HEK293 (cell line): ENCODE results near the gene LONP2.

Experiments used
- CTCF ChIA-PET: fragments of 350-600 bp; formaldehyde crosslinking; extraction: SDS; loops from one replicate; lab custom pipeline; 2021; ENCODE audit warnings: antibody characterized with exemption; lab: Yijun Ruan, JAX
- POLR2A ChIA-PET: fragments of 300-600 bp; formaldehyde crosslinking; extraction: SDS; loops from one replicate; lab custom pipeline; 2020; ENCODE audit warnings: antibody characterized with exemption, inconsistent platforms; lab: Yijun Ruan, JAX
- H3K27ac ChIP-seq: fragments of 200-500 bp; sonication (Bioruptor generic); 2 replicates; pipeline ENCODE4 v1.5.1; 2014; ENCODE audit warnings: low read depth, low read length, control low read depth, inconsistent platforms; ENCODE audit errors: extremely low read depth
- H3K36me3 ChIP-seq, 2 experiments: fragments of 200-500 bp in 1 of 2; sonication (Bioruptor generic) in 1 of 2; 1 replicate in 1 of 2; 2 replicates in 1 of 2; pipeline ENCODE4 v1.5.1; 2014 to 2017; ENCODE audit warnings: inconsistent platforms in 2 of 2, low read length in 2 of 2; ENCODE audit not compliant: control insufficient read depth in 2 of 2, insufficient read depth in 1 of 2
- H3K4me1 ChIP-seq: fragments of 200-500 bp; sonication (Bioruptor generic); 2 replicates; pipeline ENCODE4 v1.5.1; 2014; ENCODE audit warnings: mild to moderate bottlenecking, low read length, inconsistent platforms; ENCODE audit not compliant: control insufficient read depth, insufficient read depth
- H3K4me3 ChIP-seq: 2 replicates; pipeline ENCODE4 v1.5.1; 2011; ENCODE audit warnings: low read depth, mild to moderate bottlenecking, control low read depth, low read length, moderate library complexity
- H3K9me3 ChIP-seq: fragments of 200-500 bp; sonication (Bioruptor generic); 2 replicates; pipeline ENCODE4 v1.5.1; 2014; ENCODE audit warnings: low read depth, low read length, inconsistent platforms; ENCODE audit not compliant: control insufficient read depth, insufficient read depth
- BCL11B ChIP-seq: fragments of 450-650 bp; formaldehyde crosslinking; IDR thresholded peaks from 2 replicates; pipeline ENCODE4 v1.5.1; 2016; ENCODE audit warnings: low read depth, missing biosample characterization, missing genetic modification characterization
- CTCF ChIP-seq: fragments of 450-650 bp; formaldehyde crosslinking; IDR thresholded peaks from 2 replicates; pipeline ENCODE4 v1.5.1; 2016; ENCODE audit warnings: missing biosample characterization, missing genetic modification characterization
- GLIS1 ChIP-seq: fragments of 450-650 bp; formaldehyde crosslinking; IDR thresholded peaks from 2 replicates; pipeline ENCODE4 v1.5.1; 2016; ENCODE audit warnings: missing biosample characterization, missing genetic modification characterization
- GLIS2 ChIP-seq: fragments of 450-650 bp; formaldehyde crosslinking; IDR thresholded peaks from 2 replicates; pipeline ENCODE4 v1.5.1; 2016; ENCODE audit warnings: missing biosample characterization, missing genetic modification characterization
- IKZF3 ChIP-seq: fragments of 450-650 bp; IDR thresholded peaks from 2 replicates; pipeline ENCODE4 v1.5.0; 2018; ENCODE audit warnings: missing biosample characterization, mild to moderate bottlenecking, missing genetic modification characterization, moderate library complexity
- KLF1 ChIP-seq: fragments of 450-650 bp; formaldehyde crosslinking; IDR thresholded peaks from 2 replicates; pipeline ENCODE4 v1.5.1; 2016; ENCODE audit warnings: missing biosample characterization, missing genetic modification characterization
- KLF9 ChIP-seq: fragments of 450-650 bp; formaldehyde crosslinking; IDR thresholded peaks from 2 replicates; pipeline ENCODE4 v1.5.1; 2016; ENCODE audit warnings: missing biosample characterization, missing genetic modification characterization, low read depth
- OSR2 ChIP-seq: fragments of 450-650 bp; formaldehyde crosslinking; IDR thresholded peaks from 2 replicates; pipeline ENCODE4 v1.5.1; 2016; ENCODE audit warnings: missing biosample characterization, missing genetic modification characterization
- SP3 ChIP-seq: fragments of 450-650 bp; formaldehyde crosslinking; IDR thresholded peaks from 2 replicates; pipeline ENCODE4 v1.5.1; 2016; ENCODE audit warnings: missing biosample characterization, missing genetic modification characterization
- SP7 ChIP-seq: fragments of 450-650 bp; formaldehyde crosslinking; IDR thresholded peaks from 2 replicates; pipeline ENCODE4 v1.5.1; 2016; ENCODE audit warnings: missing biosample characterization, missing genetic modification characterization
- TCF7L2 ChIP-seq: IDR thresholded peaks from 2 replicates; pipeline ENCODE4 v1.6.1; 2011; ENCODE audit warnings: low read depth, mild to moderate bottlenecking, inconsistent platforms, low read length, moderate library complexity, borderline replicate concordance
- ZBTB1 ChIP-seq: fragments of 450-650 bp; formaldehyde crosslinking; IDR thresholded peaks from 2 replicates; pipeline ENCODE4 v1.5.1; 2016; ENCODE audit warnings: missing biosample characterization, missing genetic modification characterization
- ZBTB48 ChIP-seq: fragments of 450-650 bp; formaldehyde crosslinking; IDR thresholded peaks from 2 replicates; pipeline ENCODE4 v1.5.1; 2016; ENCODE audit warnings: missing biosample characterization, missing genetic modification characterization
- ZFHX2 ChIP-seq: fragments of 450-650 bp; formaldehyde crosslinking; conservative IDR thresholded peaks from 2 replicates; pipeline ENCODE4 v1.5.1; 2016; ENCODE audit warnings: missing biosample characterization, missing genetic modification characterization
- ZIC2 ChIP-seq: fragments of 450-650 bp; formaldehyde crosslinking; IDR thresholded peaks from 2 replicates; pipeline ENCODE4 v1.5.1; 2016; ENCODE audit warnings: missing biosample characterization, missing genetic modification characterization
- ZNF175 ChIP-seq: fragments of 450-650 bp; formaldehyde crosslinking; IDR thresholded peaks from 2 replicates; pipeline ENCODE4 v1.5.1; 2016; ENCODE audit warnings: missing biosample characterization, missing genetic modification characterization
- ZNF211 ChIP-seq: fragments of 450-650 bp; formaldehyde crosslinking; IDR thresholded peaks from 2 replicates; pipeline ENCODE4 v1.5.1; 2016; ENCODE audit warnings: low read depth, missing biosample characterization, missing genetic modification characterization
- ZNF292 ChIP-seq: fragments of 450-650 bp; formaldehyde crosslinking; IDR thresholded peaks from 2 replicates; pipeline ENCODE4 v1.5.1; 2016; ENCODE audit warnings: low read depth, missing biosample characterization, missing genetic modification characterization, borderline replicate concordance
- ZNF335 ChIP-seq: fragments of 450-650 bp; formaldehyde crosslinking; conservative IDR thresholded peaks from 2 replicates; pipeline ENCODE4 v1.5.1; 2016; ENCODE audit warnings: missing biosample characterization, missing genetic modification characterization
- ZNF394 ChIP-seq: fragments of 450-650 bp; formaldehyde crosslinking; IDR thresholded peaks from 2 replicates; pipeline ENCODE4 v1.5.1; 2016; ENCODE audit warnings: missing biosample characterization, missing genetic modification characterization, mild to moderate bottlenecking, moderate library complexity, borderline replicate concordance
- ZNF398 ChIP-seq: fragments of 450-650 bp; formaldehyde crosslinking; IDR thresholded peaks from 2 replicates; pipeline ENCODE4 v1.5.1; 2017; ENCODE audit warnings: missing biosample characterization, missing genetic modification characterization
- ZNF510 ChIP-seq: fragments of 450-650 bp; formaldehyde crosslinking; IDR thresholded peaks from 2 replicates; pipeline ENCODE4 v1.5.1; 2018; ENCODE audit warnings: mild to moderate bottlenecking, missing genetic modification characterization, missing biosample characterization; ENCODE audit not compliant: insufficient replicate concordance
- ZNF561 ChIP-seq: fragments of 450-650 bp; IDR thresholded peaks from 2 replicates; pipeline ENCODE4 v1.5.1; 2018; ENCODE audit warnings: missing biosample characterization, missing genetic modification characterization, borderline replicate concordance
- ZNF645 ChIP-seq: fragments of 450-650 bp; formaldehyde crosslinking; IDR thresholded peaks from 2 replicates; pipeline ENCODE4; 2016; ENCODE audit warnings: missing biosample characterization, missing genetic modification characterization
- ZXDB ChIP-seq: fragments of 450-650 bp; formaldehyde crosslinking; IDR thresholded peaks from 2 replicates; pipeline ENCODE4 v1.5.1; 2016; ENCODE audit warnings: missing biosample characterization, missing genetic modification characterization
- TF ChIP-seq, protein P1 (sequence below): fragments of 450-650 bp; formaldehyde crosslinking; IDR thresholded peaks from 2 replicates; pipeline ENCODE4 v1.5.1; 2016; ENCODE audit warnings: missing biosample characterization, missing genetic modification characterization
- TF ChIP-seq, protein P2 (sequence below): fragments of 450-650 bp; formaldehyde crosslinking; IDR thresholded peaks from 2 replicates; pipeline ENCODE4 v1.5.1; 2016; ENCODE audit warnings: missing biosample characterization, missing genetic modification characterization

The LONP2 gene

DNA sequence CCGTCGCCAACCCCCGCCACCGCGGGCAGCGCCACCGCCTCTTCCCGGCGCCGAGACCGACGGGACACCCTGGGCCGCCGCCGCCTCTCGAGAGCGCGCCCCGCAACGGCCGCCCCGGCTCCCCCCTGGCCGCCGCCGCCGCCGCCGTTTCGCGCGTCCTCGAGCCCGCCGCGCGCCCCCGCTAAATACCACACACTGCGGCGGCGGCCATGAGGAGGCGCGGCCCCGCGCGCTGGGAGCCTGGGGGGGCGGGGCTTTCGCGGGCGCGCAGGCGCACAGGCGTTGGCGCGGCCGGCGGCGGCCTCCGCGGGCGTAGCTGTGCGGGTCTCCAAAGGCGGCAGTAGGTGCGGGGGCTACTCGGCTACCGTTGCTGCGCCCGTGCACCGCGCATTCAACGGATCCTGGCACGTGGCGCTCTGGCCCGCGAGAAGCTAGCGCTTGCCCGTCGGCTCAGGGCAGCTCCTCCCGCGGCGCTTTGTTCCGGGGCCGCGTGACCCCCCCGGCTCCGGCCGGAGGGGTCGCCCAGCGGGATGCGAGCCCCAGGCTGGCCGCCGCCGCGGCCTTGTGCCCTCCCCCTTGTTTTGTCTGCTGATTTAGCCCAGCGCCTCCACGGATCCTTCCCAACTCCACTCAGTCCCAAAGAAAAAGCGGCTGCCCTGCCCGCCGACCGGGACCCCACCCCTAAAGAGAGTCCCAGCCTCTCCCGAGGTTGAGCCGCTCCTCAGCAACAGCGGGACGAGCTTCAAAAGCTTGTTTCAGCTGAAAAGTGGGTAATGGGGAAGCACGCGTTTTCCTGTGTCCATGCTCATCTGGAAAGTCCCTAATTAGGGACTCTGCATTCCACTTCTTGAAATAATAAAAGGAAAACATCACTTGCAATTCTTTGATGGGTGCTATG, 141.4 kb downstream of the LONP2 start, which contains the start of gene SIAH1:
SIAH1 (minus strand) TSS at position 161 of the 898 bp plus-strand sequence. CDS start 22,985 bp downstream, outside the sequence.
- Histone ChIP-seq H3K4me1 (peaks cover 5% of the 10 kb centered on the region; the same call in 1 of the 2 replicates), H3K27ac (peak within 1 kb of the TSS; percentile 98), H3K9me3 (no peaks in the 10 kb centered on the region), H3K4me3 (peak within 1 kb of the TSS; percentile 84), H3K36me3 (no peaks in the 10 kb centered on the region; a peak in 1 of 3 replicates)
- POLR2A ChIA-PET = interaction anchor here (0.7 to 3.6 kb wide), 4 partner anchors 16 to 238 kb away, joined by 3 to 31 read pairs (median 3); no protein-coding TSS in a partner anchor
- CTCF ChIA-PET = interaction anchor here (0.6 to 1.0 kb wide), 2 partner anchors 32 to 244 kb away, joined by 3 read pairs; no protein-coding TSS in a partner anchor
- 0 out of 2 replicates have a peak, but pooled peaks have one; percentile 27 for TF ChIP-seq ZNF561
- TF ChIP-seq OSR2 (tag by site-specific recombination) = peak; percentile 69
- 0 out of 2 replicates have a peak, but pooled peaks have one; percentile 58 for TF ChIP-seq ZBTB1
- TF ChIP-seq KLF1 (tag by site-specific recombination) = peak; percentile 14; the same call in 1 of the 2 replicates
- TF ChIP-seq, protein P1, sequence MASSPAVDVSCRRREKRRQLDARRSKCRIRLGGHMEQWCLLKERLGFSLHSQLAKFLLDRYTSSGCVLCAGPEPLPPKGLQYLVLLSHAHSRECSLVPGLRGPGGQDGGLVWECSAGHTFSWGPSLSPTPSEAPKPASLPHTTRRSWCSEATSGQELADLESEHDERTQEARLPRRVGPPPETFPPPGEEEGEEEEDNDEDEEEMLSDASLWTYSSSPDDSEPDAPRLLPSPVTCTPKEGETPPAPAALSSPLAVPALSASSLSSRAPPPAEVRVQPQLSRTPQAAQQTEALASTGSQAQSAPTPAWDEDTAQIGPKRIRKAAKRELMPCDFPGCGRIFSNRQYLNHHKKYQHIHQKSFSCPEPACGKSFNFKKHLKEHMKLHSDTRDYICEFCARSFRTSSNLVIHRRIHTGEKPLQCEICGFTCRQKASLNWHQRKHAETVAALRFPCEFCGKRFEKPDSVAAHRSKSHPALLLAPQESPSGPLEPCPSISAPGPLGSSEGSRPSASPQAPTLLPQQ = peak; percentile 46
- peak; percentile 91 for TF ChIP-seq GLIS2 (tag by site-specific recombination)
- no peak for TF ChIP-seq ZNF645
- TF ChIP-seq ZNF175 (tag by site-specific recombination) = no peak
- TF ChIP-seq ZNF394 (tag by site-specific recombination) = peak; percentile 17; the same call in 1 of the 2 replicates
- peak; percentile 12; the same call in 1 of the 2 replicates for TF ChIP-seq ZBTB48 (tag by site-specific recombination)
- 0 out of 2 replicates have a peak, but pooled peaks have one; percentile 66 for TF ChIP-seq BCL11B (tag by site-specific recombination)
- TF ChIP-seq ZNF211 (tag by site-specific recombination) = no peak
- TF ChIP-seq SP7 = peak; percentile 34; the same call in 1 of the 2 replicates
- TF ChIP-seq ZNF292 = no peak
- peak; percentile 41; the same call in 1 of the 2 replicates for TF ChIP-seq CTCF (tag by site-specific recombination)
- TF ChIP-seq, protein P2, sequence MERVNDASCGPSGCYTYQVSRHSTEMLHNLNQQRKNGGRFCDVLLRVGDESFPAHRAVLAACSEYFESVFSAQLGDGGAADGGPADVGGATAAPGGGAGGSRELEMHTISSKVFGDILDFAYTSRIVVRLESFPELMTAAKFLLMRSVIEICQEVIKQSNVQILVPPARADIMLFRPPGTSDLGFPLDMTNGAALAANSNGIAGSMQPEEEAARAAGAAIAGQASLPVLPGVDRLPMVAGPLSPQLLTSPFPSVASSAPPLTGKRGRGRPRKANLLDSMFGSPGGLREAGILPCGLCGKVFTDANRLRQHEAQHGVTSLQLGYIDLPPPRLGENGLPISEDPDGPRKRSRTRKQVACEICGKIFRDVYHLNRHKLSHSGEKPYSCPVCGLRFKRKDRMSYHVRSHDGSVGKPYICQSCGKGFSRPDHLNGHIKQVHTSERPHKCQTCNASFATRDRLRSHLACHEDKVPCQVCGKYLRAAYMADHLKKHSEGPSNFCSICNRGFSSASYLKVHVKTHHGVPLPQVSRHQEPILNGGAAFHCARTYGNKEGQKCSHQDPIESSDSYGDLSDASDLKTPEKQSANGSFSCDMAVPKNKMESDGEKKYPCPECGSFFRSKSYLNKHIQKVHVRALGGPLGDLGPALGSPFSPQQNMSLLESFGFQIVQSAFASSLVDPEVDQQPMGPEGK = peak; percentile 93
- TF ChIP-seq KLF9 (tag by site-specific recombination) = peak; percentile 18; the same call in 1 of the 2 replicates
- TF ChIP-seq ZIC2 = peak; percentile 27; the same call in 1 of the 2 replicates
- 0 out of 2 replicates have a peak, but pooled peaks have one; percentile 40 for TF ChIP-seq ZNF335 (tag by site-specific recombination)
- TF ChIP-seq SP3 (tag by site-specific recombination) = no peak
- peak; percentile 68 for TF ChIP-seq TCF7L2
- peak; percentile 26; the same call in 1 of the 2 replicates for TF ChIP-seq ZNF398 (tag by site-specific recombination)
- 0 out of 2 replicates have a peak, but pooled peaks have one; percentile 4 for TF ChIP-seq ZFHX2
- peak; percentile 64; the same call in 1 of the 2 replicates for TF ChIP-seq ZXDB (tag by site-specific recombination)
- TF ChIP-seq IKZF3 (tag by site-specific recombination) = peak; percentile 37; the same call in 1 of the 2 replicates
- no peak for TF ChIP-seq ZNF510 (tag by site-specific recombination)
- TF ChIP-seq GLIS1 (tag by site-specific recombination) = peak; percentile 47; the same call in 1 of the 2 replicates
